Heart left ventricle (tissue), 16 donors: ENCODE measurements around the gene ARHGAP31. TPM values are rescaled to one million over a fixed set of nuclear protein-coding genes. Genes with fewer than 3 reads are reported as not detected.

Experiments used
- ATAC-seq, 4 donors: fragments of 200-7000 bp; cut with Tn5 transposase; one replicate each; pipeline ENCODE4 v1.9.1; 2020 to 2022; ENCODE audit warnings: moderate library complexity in 4 of 4, mild to moderate bottlenecking in 3 of 4, moderate number of reproducible peaks in 1 of 4
- DNase-seq, 5 donors: peaks; one replicate each; pipeline ENCODE4 v3.0.0-alpha.2; 2020
- H3K27ac ChIP-seq, 12 donors: fragments of 200-600 bp; sonication (generic) in 4 of 12; one replicate each; pipeline versions ENCODE4 v1.5.0 to v1.8.0; 2016 to 2022; ENCODE audit warnings: mild to moderate bottlenecking in 2 of 12
- H3K27me3 ChIP-seq, 9 donors: fragments of 200-600 bp; sonication (generic) in 2 of 9; one replicate each; pipeline versions ENCODE4 v1.5.1 to v1.8.0; 2016 to 2022; ENCODE audit warnings: mild to moderate bottlenecking in 3 of 9
- H3K36me3 ChIP-seq, 9 donors: fragments of 200-600 bp; sonication (generic) in 2 of 9; one replicate each; pipeline versions ENCODE4 v1.5.0 to v1.8.0; 2018 to 2022; ENCODE audit warnings: mild to moderate bottlenecking in 2 of 9
- H3K4me1 ChIP-seq, 12 donors: fragments of 200-600 bp; sonication (generic) in 4 of 12; one replicate each; pipeline versions ENCODE4 v1.5.0 to v1.8.0; 2016 to 2022; ENCODE audit warnings: mild to moderate bottlenecking in 3 of 12
- H3K4me3 ChIP-seq, 12 donors: fragments of 200-600 bp; sonication (generic) in 4 of 12; one replicate each; pipeline versions ENCODE4 v1.5.0 to v1.8.0; 2017 to 2022; ENCODE audit warnings: mild to moderate bottlenecking in 9 of 12, moderate library complexity in 4 of 12
- H3K9me3 ChIP-seq, 12 donors: fragments of 200-600 bp; sonication (generic) in 4 of 12; one replicate each; pipeline versions ENCODE4 v1.5.0 to v1.8.0; 2016 to 2022; ENCODE audit warnings: mild to moderate bottlenecking in 1 of 12
- POLR2A ChIP-seq, 2 donors: fragments of 450-650 bp; IDR thresholded peaks; one replicate each; pipeline ENCODE4 v1.6.1; 2017; ENCODE audit warnings: antibody characterized with exemption in 2 of 2, mild to moderate bottlenecking in 2 of 2, moderate library complexity in 2 of 2
- WGBS, 4 donors: extraction: QIAGEN DNeasy Blood & Tissue Kit in 2 of 4; methylation state at CpG; one replicate each; pipeline versions ENCODE4 v1.1.5 to v1.1.7; 2013 to 2018; 5-methylcytosine and 5-hydroxymethylcytosine counted together
- intact Hi-C, 10 donors: fragments of 100-400 bp; cut with DNase I; formaldehyde crosslinking; loops; one replicate each; pipeline versions ENCODE4 v1.11.1 to v1.14.2; 2022
- polyA plus RNA-seq, 2 donors: library from polyadenylated mRNA; stranded (reverse); fragments of 200-250 nt; gene quantifications; one replicate each; pipeline ENCODE4 v1.2.3, GENCODE V29; 2013
- total RNA-seq, 9 donors: library from RNA; depleted of rRNA in 2 of 9; stranded (reverse); fragments of >200 nt in 2 of 9; fragmentation: NEBNext Ultra II Directional in 3 of 9; extraction: Animal tissue kit (Norgen Biotek cat#: 25700) in 3 of 9; gene quantifications; one replicate each; pipeline versions ENCODE4 v1.1.0 to v1.2.4, GENCODE V29; 2016 to 2023
- TF ChIP-seq, protein P1 (sequence below), 12 donors: fragments of 200-600 bp; sonication (generic) in 4 of 12; IDR thresholded peaks; one replicate each; pipeline versions ENCODE4 v1.5.0 to v1.8.0; 2018 to 2022; ENCODE audit warnings: antibody characterized with exemption in 12 of 12, mild to moderate bottlenecking in 5 of 12
- donor health status: ischemic (EF 13 %, LVEDD 7.1; RV severe dilation, severe dysfunction).
- donor health status: healthy with polysubstance abuse.
- donor health status: DM: no; HTN: yes; CAD: no.
- donor health status: DM: no; HTN: no; CAD: no.
- donor health status: ischemic (EF 25% LVEDD 6.9; RV normal size, moderate dysfunction).
- donor health status: ischemic (EF 25% LVEDD 5.7; RV mildly dilated, moderate dysfunction).
- donor health status: healthy.
- donor health status: DM: yes; HTN: yes; CAD: no.
- donor health status: ischemic (EF 35%, LVEDD 5.7; RV mildly dilated, moderate dysfunction).
- donor health status: nonischemic (EF 11% LVEDD 7.7; RV severe dilation, severe dysfunction).
- donor health status: DM: yes; HTN: yes; CAD: no.
- donor health status: PGD.
- donor health status: ischemic (EF 29% LVEDD 5.4; RV normal size, mild dysfunction).
- donor health status: nonischemic (EF 23%, LVEDD 6.1; RV moderate dilation, normal function).

ARHGAP31 gene
- total and polyA plus RNA-seq, 11 donors = 10.4 to 79.1 (median 33.5) TPM

DNA sequence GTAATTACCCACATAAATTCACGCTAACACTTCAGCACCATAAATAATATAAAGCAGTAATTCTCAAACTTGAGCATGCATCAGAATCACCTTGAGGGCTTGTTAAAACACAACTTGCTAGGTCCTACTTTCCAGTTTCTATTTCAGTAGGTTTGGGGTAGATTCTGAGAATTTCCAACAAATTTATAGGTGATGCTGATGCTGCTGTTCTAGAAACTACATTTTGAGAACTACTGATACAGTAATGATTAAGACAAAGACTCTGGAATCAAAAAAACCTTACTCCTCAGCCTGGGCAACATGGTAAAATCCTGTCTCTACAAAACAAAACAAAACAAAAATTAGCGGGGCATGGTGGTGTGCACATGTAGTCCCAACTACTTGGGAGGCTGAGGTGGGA, 150.4 kb downstream of the ARHGAP31 start:
- H3K36me3 ChIP-seq = peaks cover 0 to 96% (median 85%) of the 10 kb centered on the region in 9 donors

DNA sequence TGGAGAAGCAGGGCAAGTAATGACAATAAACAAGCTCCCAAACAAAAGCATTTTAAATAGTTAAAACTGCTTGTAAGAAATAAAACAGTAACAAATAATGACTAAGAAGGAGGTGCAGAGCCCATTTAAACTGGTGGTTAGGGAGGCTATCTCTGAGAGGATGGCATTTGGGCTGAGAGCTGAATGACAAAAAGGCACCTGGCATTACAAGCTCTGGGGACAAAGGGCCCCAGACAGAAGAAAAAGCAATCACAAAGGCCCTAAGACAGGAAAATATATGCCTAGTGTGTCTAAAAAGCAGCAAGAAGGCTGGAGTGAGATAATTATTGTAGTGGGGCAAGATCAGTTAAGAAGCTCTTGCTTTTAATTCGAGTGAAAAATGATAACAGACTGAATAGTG, 159.6 kb downstream of the ARHGAP31 start:
- no peak for ATAC-seq
- intact Hi-C loops = no loop called here
- DNase-seq = no peak
- Histone ChIP-seq H3K27me3 (no peaks in the 10 kb centered on the region), H3K36me3 (peaks cover 0 to 100% (median 99%) of the 10 kb centered on the region in 9 donors), H3K4me1 (peaks cover 0 to 41% (median 1%) of the 10 kb centered on the region in 12 donors), H3K27ac (no peak overlapping the region), H3K4me3 (no peak overlapping the region), H3K9me3 (no peaks in the 10 kb centered on the region)
- 43 to 48% (median 48%) methylated on average over 1 of the region's 1 CpG for WGBS, 4 donors
- TF ChIP-seq POLR2A (IDR thresholded peaks at IDR 0.05) = no peak
- TF ChIP-seq, protein P1, sequence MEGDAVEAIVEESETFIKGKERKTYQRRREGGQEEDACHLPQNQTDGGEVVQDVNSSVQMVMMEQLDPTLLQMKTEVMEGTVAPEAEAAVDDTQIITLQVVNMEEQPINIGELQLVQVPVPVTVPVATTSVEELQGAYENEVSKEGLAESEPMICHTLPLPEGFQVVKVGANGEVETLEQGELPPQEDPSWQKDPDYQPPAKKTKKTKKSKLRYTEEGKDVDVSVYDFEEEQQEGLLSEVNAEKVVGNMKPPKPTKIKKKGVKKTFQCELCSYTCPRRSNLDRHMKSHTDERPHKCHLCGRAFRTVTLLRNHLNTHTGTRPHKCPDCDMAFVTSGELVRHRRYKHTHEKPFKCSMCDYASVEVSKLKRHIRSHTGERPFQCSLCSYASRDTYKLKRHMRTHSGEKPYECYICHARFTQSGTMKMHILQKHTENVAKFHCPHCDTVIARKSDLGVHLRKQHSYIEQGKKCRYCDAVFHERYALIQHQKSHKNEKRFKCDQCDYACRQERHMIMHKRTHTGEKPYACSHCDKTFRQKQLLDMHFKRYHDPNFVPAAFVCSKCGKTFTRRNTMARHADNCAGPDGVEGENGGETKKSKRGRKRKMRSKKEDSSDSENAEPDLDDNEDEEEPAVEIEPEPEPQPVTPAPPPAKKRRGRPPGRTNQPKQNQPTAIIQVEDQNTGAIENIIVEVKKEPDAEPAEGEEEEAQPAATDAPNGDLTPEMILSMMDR (IDR thresholded peaks at IDR 0.05) = no peak

More for the DNA sequence above, 150.4 kb downstream of the ARHGAP31 start:
- Histone ChIP-seq H3K4me1 (no peaks in the 10 kb centered on the region), H3K27me3 (no peaks in the 10 kb centered on the region), H3K4me3 (no peak overlapping the region), H3K27ac (no peak overlapping the region), H3K9me3 (peaks cover 0 to 7% (median 0%) of the 10 kb centered on the region in 12 donors)
- 94 to 100% (median 98%) methylated on average over 2 of the region's 2 CpGs for WGBS, 4 donors
- intact Hi-C loops = no loop called here
- TF ChIP-seq, protein P1 (IDR thresholded peaks at IDR 0.05) = no peak
- no peak for TF ChIP-seq POLR2A (IDR thresholded peaks at IDR 0.05)
- DNase-seq (no peak), ATAC-seq (no peak)

DNA sequence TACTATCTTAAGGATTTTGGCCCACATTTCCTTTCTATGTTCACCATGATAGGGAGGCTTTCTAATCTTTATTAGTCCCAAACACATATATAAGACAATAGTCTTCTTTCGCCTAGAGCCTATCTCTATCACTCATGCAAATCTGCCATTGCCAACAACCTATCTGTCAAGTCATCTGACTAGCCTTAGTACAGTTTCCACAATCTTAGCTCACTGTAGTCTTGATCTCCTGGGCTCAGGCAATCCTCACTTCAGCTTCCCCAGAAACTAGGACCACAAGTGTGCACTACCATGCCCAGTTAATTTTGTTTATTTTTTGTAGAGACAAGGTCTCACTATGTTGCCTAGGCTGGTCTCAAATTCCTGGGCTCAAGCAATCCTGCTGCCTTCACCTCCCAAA, 162.3 kb downstream of the ARHGAP31 start:
- Histone ChIP-seq H3K27me3 (no peaks in the 10 kb centered on the region), H3K27ac (peak overlapping the region in 1 of 12 donors; percentile 28), H3K4me1 (peaks cover 0 to 68% (median 8%) of the 10 kb centered on the region in 12 donors), H3K36me3 (peaks cover 0 to 100% (median 99%) of the 10 kb centered on the region in 9 donors), H3K4me3 (no peak overlapping the region), H3K9me3 (no peaks in the 10 kb centered on the region)
- TF ChIP-seq, protein P1 (IDR thresholded peaks at IDR 0.05) = no peak
- no peak for TF ChIP-seq POLR2A (IDR thresholded peaks at IDR 0.05)
- intact Hi-C loops = no loop called here
- ATAC-seq (no peak), DNase-seq (no peak)
- WGBS, 4 donors = 91 to 96% (median 93%) methylated on average over 1 of the region's 1 CpG

DNA sequence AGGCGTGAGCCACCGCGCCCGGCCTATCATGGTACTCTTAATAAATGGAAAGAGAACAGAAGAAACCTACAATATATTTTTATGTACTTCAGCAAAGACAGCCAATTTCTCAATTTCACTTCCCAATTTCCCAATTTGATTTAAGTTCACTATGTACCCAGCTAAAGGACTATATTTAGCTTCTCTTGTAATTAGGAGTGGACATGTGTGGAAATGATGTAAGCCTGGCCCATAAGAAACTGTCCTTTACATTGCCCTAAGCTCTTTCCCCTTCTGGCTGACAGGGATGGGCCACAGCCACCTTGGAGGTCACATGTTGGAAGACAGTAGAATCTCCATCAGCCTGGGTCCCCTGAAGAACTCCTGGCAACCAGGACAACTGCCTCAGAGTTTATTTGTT, 163.1 kb downstream of the ARHGAP31 start:
- Histone ChIP-seq H3K4me1 (peaks cover 0 to 75% (median 15%) of the 10 kb centered on the region in 12 donors), H3K36me3 (peaks cover 0 to 99% (median 94%) of the 10 kb centered on the region in 9 donors), H3K27me3 (no peaks in the 10 kb centered on the region), H3K9me3 (no peaks in the 10 kb centered on the region), H3K4me3 (no peak overlapping the region), H3K27ac (peak overlapping the region in 1 of 12 donors; percentile 28)
- peak in 3 of 4 donors; percentile 42 to 80 (median 74) for ATAC-seq
- intact Hi-C loops = no loop called here
- DNase-seq = no peak
- 70 to 96% (median 80%) methylated on average over 4 of the region's 4 CpGs for WGBS, 4 donors
- TF ChIP-seq, protein P1 (IDR thresholded peaks at IDR 0.05) = no peak
